ENCODE data around the gene ZMAT5.

The ZMAT5 gene

GRCh38 chr22:29753808-29754657, 12.8 kb downstream of the ZMAT5 start:
- no peak for DNase-seq (ENCODE audit: low read depth in 2 of 2)

- DNase-seq (ENCODE audit: low read depth in 2 of 2) = no peak
These were observed 15.1 kb downstream of the ZMAT5 start for GRCh38 chr22:29751669-29752068.

GRCh38 chr22:29750559-29751538, 16.0 kb downstream of the ZMAT5 start:
- no peak for DNase-seq (ENCODE audit: low read depth in 2 of 2)

- DNase-seq (ENCODE audit: low read depth in 2 of 2) = no peak
These were observed 16.8 kb downstream of the ZMAT5 start for GRCh38 chr22:29750029-29750428.

GRCh38 chr22:29748248-29748893, 18.4 kb downstream of the ZMAT5 start:
- no peak for DNase-seq (ENCODE audit: low read depth in 2 of 2)

- DNase-seq (ENCODE audit: low read depth in 2 of 2) = no peak
These were observed 19.0 kb downstream of the ZMAT5 start for GRCh38 chr22:29747832-29748231.

GRCh38 chr22:29744902-29745301, 21.9 kb downstream of the ZMAT5 start:
- DNase-seq (ENCODE audit: low read depth in 2 of 2) = no peak

GRCh38 chr22:29742326-29742725, 24.5 kb downstream of the ZMAT5 start:
- no peak for DNase-seq (ENCODE audit: low read depth in 2 of 2)

GRCh38 chr22:29741926-29742325, 24.9 kb downstream of the ZMAT5 start:
- no peak for DNase-seq (ENCODE audit: low read depth in 2 of 2)

GRCh38 chr22:29740216-29740615, 26.6 kb downstream of the ZMAT5 start:
- no peak for DNase-seq (ENCODE audit: low read depth in 2 of 2)

- no peak for DNase-seq (ENCODE audit: low read depth in 2 of 2)
These were observed 27.4 kb downstream of the ZMAT5 start for GRCh38 chr22:29739346-29739875.

- no peak for DNase-seq (ENCODE audit: low read depth in 2 of 2)
These were observed 28.5 kb downstream of the ZMAT5 start for GRCh38 chr22:29738118-29738815.

GRCh38 chr22:29737251-29738117, 29.3 kb downstream of the ZMAT5 start:
- DNase-seq (ENCODE audit: low read depth in 2 of 2) = no peak

- DNase-seq (ENCODE audit: low read depth in 2 of 2) = no peak
These were observed 31.4 kb downstream of the ZMAT5 start for GRCh38 chr22:29735416-29735815.

- DNase-seq (ENCODE audit: low read depth in 2 of 2) = no peak
These were observed 32.0 kb downstream of the ZMAT5 start for GRCh38 chr22:29734838-29735237.

GRCh38 chr22:29734406-29734805, 32.4 kb downstream of the ZMAT5 start:
- no peak for DNase-seq (ENCODE audit: low read depth in 2 of 2)

GRCh38 chr22:29733362-29734201, 33.2 kb downstream of the ZMAT5 start:
- DNase-seq (ENCODE audit: low read depth in 2 of 2) = no peak

GRCh38 chr22:29732883-29733282, 33.9 kb downstream of the ZMAT5 start:
- no peak for DNase-seq (ENCODE audit: low read depth in 2 of 2)

Data from activated CD8-positive, alpha-beta memory T cell treated with anti-CD3 and anti-CD28 coated beads for 4 hours (primary cell).